ENCODE measurements around the gene CLASP2.
"Not testable (repeated sequence)": the region's sequence is repeated elsewhere in the genome, so short reads cannot be mapped to it uniquely, and the experiment has no call there.

CLASP2 gene

DNA sequence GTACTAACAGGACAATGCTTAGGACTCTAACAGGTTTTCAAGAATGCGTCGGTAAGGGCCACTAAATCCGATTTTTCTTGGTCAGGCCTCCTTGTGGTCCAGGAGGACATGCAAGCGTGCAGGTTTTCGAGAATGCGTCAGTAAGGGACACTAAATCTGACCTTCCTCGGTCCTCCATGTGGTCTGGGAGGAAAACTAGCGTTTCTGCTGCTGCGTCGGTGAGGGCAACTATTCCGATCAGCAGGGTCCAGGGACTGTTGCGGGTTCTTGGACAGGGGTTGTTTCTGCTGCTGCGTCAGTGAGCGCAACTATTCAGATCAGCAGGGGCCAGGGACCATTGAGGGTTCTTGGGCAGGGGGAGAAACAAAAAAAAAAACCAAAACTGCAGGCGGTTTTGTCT is 270.1 kb downstream of the CLASP2 start:
- no peak for DNase-seq (ENCODE audit: low spot score)

DNA sequence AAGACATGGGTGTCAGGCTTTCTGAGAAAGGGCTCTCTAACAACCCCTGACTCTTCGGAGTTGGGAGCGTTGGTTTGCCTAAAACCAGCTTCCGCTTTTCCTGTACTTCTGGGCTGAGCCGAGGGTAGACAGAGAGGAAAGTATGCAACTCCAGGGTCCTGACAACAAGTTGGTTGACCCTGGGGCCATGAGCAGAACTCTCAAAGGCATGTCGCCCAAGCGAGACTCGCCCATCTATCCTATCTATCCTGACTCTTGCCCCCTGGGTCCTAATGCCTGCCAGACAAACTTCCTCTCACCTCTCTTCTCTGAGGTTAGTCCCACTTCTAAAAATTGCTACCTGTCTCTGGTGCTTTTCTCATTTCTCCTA is 270.8 kb downstream of the CLASP2 start:
- not testable (repeated sequence) for DNase-seq (ENCODE audit: low spot score)

All from cerebellar cortex (tissue), 1 donor.